SK-N-SH treated with all-trans-retinoic acid at 6 μM for 48 hours (cell line): ENCODE data around the gene PTTG2.

Source experiments
- ZFP3 ChIP-seq: fragments of 250-450 bp; sonication (Bioruptor Pico); IDR thresholded peaks from 2 replicates; pipeline ENCODE4 v1.5.0; 2020; ENCODE audit warnings: mild to moderate bottlenecking, moderate library complexity
- TF ChIP-seq, protein P1 (sequence below): fragments of 250-450 bp; sonication (Bioruptor Pico); IDR thresholded peaks from 2 replicates; pipeline ENCODE4 v1.5.1; 2021; ENCODE audit warnings: mild to moderate bottlenecking, moderate library complexity

DNA sequence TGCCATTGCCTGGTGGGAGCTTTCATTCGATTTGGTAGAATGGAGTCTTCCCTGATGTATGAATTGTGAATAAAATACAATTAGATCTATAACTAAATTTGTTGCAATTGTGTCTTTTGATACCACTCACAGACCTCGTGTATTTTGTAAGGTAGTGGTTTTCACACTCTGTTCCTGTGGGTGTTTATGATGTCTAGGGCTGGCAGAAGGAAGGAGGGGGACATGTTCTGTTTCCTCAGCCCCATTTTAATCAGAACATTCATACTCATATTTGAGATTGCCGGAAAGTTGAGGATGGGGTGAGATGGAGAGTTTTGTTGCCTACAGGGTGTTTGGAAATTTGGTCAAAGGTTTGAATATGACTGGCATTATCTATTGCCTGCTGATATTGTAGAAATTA is 42.9 kb downstream of the PTTG2 start:
- no peak for TF ChIP-seq ZFP3 (CRISPR knock-in tag)
- TF ChIP-seq, protein P1, sequence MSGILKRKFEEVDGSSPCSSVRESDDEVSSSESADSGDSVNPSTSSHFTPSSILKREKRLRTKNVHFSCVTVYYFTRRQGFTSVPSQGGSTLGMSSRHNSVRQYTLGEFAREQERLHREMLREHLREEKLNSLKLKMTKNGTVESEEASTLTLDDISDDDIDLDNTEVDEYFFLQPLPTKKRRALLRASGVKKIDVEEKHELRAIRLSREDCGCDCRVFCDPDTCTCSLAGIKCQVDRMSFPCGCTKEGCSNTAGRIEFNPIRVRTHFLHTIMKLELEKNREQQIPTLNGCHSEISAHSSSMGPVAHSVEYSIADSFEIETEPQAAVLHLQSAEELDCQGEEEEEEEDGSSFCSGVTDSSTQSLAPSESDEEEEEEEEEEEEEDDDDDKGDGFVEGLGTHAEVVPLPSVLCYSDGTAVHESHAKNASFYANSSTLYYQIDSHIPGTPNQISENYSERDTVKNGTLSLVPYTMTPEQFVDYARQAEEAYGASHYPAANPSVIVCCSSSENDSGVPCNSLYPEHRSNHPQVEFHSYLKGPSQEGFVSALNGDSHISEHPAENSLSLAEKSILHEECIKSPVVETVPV (CRISPR knock-in tag), result no peak
